Measurements from ENCODE around the gene OGDHL.

OGDHL gene

GRCh38 chr10:49696311-49696710 lies 65.8 kb downstream of the OGDHL start:
- Mint-ChIP-seq H3K27ac (no peak overlapping the region), H3K27me3 (peaks cover 28% of the 10 kb centered on the region), H3K4me3 (no peak overlapping the region), H3K36me3 (no peaks in the 10 kb centered on the region), H3K4me1 (no peaks in the 10 kb centered on the region), H3K9me3 (no peaks in the 10 kb centered on the region)
- ATAC-seq, result no peak

GRCh38 chr10:49694466-49694865 lies 67.7 kb downstream of the OGDHL start:
- no peak overlapping the region for H3K27ac Mint-ChIP-seq
- H3K4me1 Mint-ChIP-seq, result no peaks in the 10 kb centered on the region
- no peak for ATAC-seq
- peaks cover 23% of the 10 kb centered on the region for H3K27me3 Mint-ChIP-seq
- H3K36me3 Mint-ChIP-seq, result no peaks in the 10 kb centered on the region
- H3K4me3 Mint-ChIP-seq, result no peak overlapping the region
- no peaks in the 10 kb centered on the region for H3K9me3 Mint-ChIP-seq

- peak; percentile 6 for ATAC-seq
Measured at GRCh38 chr10:49691588-49691987, 70.5 kb downstream of the OGDHL start.

GRCh38 chr10:49690698-49691356 lies 71.3 kb downstream of the OGDHL start:
- Mint-ChIP-seq H3K9me3 (peaks cover 7% of the 10 kb centered on the region), H3K4me3 (no peak overlapping the region), H3K27me3 (peaks cover 42% of the 10 kb centered on the region), H3K36me3 (no peaks in the 10 kb centered on the region), H3K27ac (no peak overlapping the region), H3K4me1 (no peaks in the 10 kb centered on the region)
- no peak for ATAC-seq

More at GRCh38 chr10:49691588-49691987, 70.5 kb downstream of the OGDHL start:
- Mint-ChIP-seq H3K4me1 (no peaks in the 10 kb centered on the region), H3K4me3 (no peak overlapping the region), H3K27me3 (peaks cover 42% of the 10 kb centered on the region), H3K36me3 (no peaks in the 10 kb centered on the region), H3K27ac (no peak overlapping the region), H3K9me3 (peaks cover 7% of the 10 kb centered on the region)

GRCh38 chr10:49689882-49690510 lies 72.1 kb downstream of the OGDHL start:
- Mint-ChIP-seq H3K27ac (no peak overlapping the region), H3K9me3 (peaks cover 10% of the 10 kb centered on the region), H3K4me3 (no peak overlapping the region), H3K36me3 (no peaks in the 10 kb centered on the region), H3K27me3 (peaks cover 42% of the 10 kb centered on the region), H3K4me1 (no peaks in the 10 kb centered on the region)
- no peak for ATAC-seq

GRCh38 chr10:49688920-49689319 lies 73.2 kb downstream of the OGDHL start:
- peaks cover 42% of the 10 kb centered on the region for H3K27me3 Mint-ChIP-seq
- H3K4me1 Mint-ChIP-seq, result no peaks in the 10 kb centered on the region
- H3K36me3 Mint-ChIP-seq, result no peaks in the 10 kb centered on the region
- no peak for ATAC-seq
- H3K9me3 Mint-ChIP-seq, result peaks cover 13% of the 10 kb centered on the region
- no peak overlapping the region for H3K4me3 Mint-ChIP-seq
- H3K27ac Mint-ChIP-seq, result no peak overlapping the region

DNA sequence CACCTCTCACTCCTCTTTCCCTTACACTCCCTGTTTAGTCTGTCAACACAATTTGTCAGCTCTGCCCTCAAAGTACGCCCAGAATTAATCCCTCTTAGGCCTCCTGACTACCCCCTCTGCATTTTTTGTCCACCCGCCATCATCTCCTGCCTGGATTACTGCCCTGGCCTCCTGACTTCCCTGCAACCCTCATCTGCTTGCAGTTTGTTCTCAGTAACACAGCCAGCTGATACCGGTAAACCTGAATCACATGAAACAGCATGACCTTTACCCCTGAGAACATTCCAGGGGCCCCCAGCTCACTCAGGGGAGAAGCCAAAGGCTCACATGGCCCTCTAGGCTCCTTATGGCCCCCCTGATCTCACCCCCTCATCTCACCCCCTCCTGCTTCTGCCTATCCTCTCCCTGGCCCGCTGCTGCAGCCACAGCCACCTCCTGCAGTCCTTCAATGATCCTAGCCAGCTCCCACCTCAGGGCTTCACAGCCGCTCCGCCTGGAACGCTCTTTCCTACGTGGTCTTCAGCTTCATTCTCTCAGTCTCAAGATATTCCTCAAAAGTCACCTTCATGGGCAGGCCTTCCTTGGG lies 73.8 kb downstream of the OGDHL start:
- H3K36me3 Mint-ChIP-seq, result no peaks in the 10 kb centered on the region
- H3K27ac Mint-ChIP-seq, result no peak overlapping the region
- ATAC-seq, result no peak
- peaks cover 42% of the 10 kb centered on the region for H3K27me3 Mint-ChIP-seq
- no peaks in the 10 kb centered on the region for H3K4me1 Mint-ChIP-seq
- H3K9me3 Mint-ChIP-seq, result peaks cover 13% of the 10 kb centered on the region
- H3K4me3 Mint-ChIP-seq, result no peak overlapping the region

GRCh38 chr10:49686651-49687050 lies 75.5 kb downstream of the OGDHL start:
- ATAC-seq, result no peak

More at GRCh38 chr10:49686651-49687050, 75.5 kb downstream of the OGDHL start:
- Mint-ChIP-seq H3K4me1 (no peaks in the 10 kb centered on the region), H3K4me3 (no peak overlapping the region), H3K27ac (no peak overlapping the region), H3K9me3 (peaks cover 18% of the 10 kb centered on the region), H3K36me3 (no peaks in the 10 kb centered on the region), H3K27me3 (peaks cover 33% of the 10 kb centered on the region)

All from stimulated activated memory B cell treated with anti-CD40 and anti-IgM and Interleukin-4, amounts not matched to agents 10 μg/mL and 1 μg/mL and 100 μg/mL, for 72 hours (primary cell).